ENCODE data around the gene SPARC.

Gene SPARC

GRCh38 chr5:151684690-151685361, 1.9 kb downstream of the SPARC start:
- ChIA-PET POLR2A (interaction anchor here (0.7 to 16.5 kb wide), 18 partner anchors 8 to 87 kb away, joined by 3 to 383 read pairs (median 5); partner anchors contain the start of gene G3BP1), CTCF (interaction anchor here (0.9 to 12.0 kb wide), 9 partner anchors 10 to 55 kb away, joined by 3 to 198 read pairs (median 6); no protein-coding TSS in a partner anchor)
- peak; percentile 26 for TF ChIP-seq CTCF (IDR thresholded peaks at IDR 0.05; ENCODE audit: insufficient read depth, low read length, missing control alignments)
- DNase-seq (ENCODE audit: low read depth, low spot score): peak; percentile 87
- peak overlapping the region; percentile 100 for H3K4me3 ChIP-seq (ENCODE audit: low read depth, low read length)

DNA sequence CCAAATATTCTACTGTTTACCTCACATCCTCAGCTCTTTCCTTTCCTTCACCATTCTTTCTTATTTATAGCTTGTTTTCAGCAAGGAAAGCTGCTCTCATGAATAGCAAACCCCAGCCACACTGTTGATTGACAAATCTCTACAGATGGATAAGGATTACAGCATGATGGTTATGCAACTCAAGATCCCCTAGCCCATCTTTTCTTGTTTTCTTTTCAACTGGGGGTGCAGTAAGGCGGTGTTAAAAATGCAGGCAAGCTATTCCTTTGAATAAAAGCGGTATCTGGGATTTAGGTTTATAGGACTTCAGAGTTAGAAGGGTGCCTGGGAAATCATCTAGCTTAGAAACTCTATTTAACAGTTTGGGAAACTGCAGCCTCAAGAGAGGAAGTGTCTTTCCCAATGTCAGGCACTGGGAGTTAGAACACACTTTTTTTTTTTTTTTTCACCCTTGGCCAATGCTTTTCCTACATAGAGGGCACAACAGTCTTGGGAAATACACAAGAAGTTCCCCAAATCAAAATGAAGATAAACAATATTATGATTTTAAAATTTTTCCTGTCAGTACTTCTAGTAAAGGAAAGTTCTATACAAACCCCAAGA, 2.6 kb downstream of the SPARC start:
- H3K4me3 ChIP-seq (ENCODE audit: low read depth, low read length): peak overlapping the region; percentile 100
- POLR2A ChIA-PET: interaction anchor here (0.7 to 16.5 kb wide), 17 partner anchors 9 to 527 kb away, joined by 3 to 383 read pairs (median 11); partner anchors contain the start of gene G3BP1
- no peak for DNase-seq (ENCODE audit: low read depth, low spot score)
- no peak for TF ChIP-seq CTCF (IDR thresholded peaks at IDR 0.05; ENCODE audit: insufficient read depth, low read length, missing control alignments)
- CTCF ChIA-PET: interaction anchor here (0.9 to 12.0 kb wide), 11 partner anchors 9 to 56 kb away, joined by 3 to 198 read pairs (median 6); no protein-coding TSS in a partner anchor

DNA sequence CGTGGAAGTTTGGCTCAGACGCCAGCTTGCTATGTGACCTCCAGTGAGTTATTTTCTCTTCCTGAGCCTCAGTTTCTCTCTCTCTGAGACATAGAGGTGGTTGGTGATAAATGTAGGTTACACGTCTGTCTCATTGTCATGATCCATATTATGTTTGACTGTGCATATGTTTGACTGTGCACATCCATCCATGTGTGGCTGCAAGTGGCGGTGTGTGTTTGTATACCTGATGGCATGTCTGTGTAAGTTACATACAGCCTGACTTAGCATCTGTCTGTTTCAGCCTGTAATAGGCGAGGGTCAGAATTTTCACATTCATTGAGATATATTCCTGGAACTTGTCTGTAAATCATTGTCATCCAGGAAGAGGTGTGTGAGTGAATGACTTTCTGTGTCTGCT, 3.3 kb downstream of the SPARC start:
- ChIA-PET CTCF (interaction anchor here (1.1 to 12.0 kb wide), 10 partner anchors 8 to 57 kb away, joined by 3 to 198 read pairs (median 8); no protein-coding TSS in a partner anchor), POLR2A (interaction anchor here (0.7 to 16.5 kb wide), 15 partner anchors 9 to 527 kb away, joined by 3 to 383 read pairs (median 15); partner anchors contain the start of gene G3BP1)
- DNase-seq (ENCODE audit: low read depth, low spot score): no peak
- peak overlapping the region; percentile 100 for H3K4me3 ChIP-seq (ENCODE audit: low read depth, low read length)
- no peak for TF ChIP-seq CTCF (IDR thresholded peaks at IDR 0.05; ENCODE audit: insufficient read depth, low read length, missing control alignments)

DNA sequence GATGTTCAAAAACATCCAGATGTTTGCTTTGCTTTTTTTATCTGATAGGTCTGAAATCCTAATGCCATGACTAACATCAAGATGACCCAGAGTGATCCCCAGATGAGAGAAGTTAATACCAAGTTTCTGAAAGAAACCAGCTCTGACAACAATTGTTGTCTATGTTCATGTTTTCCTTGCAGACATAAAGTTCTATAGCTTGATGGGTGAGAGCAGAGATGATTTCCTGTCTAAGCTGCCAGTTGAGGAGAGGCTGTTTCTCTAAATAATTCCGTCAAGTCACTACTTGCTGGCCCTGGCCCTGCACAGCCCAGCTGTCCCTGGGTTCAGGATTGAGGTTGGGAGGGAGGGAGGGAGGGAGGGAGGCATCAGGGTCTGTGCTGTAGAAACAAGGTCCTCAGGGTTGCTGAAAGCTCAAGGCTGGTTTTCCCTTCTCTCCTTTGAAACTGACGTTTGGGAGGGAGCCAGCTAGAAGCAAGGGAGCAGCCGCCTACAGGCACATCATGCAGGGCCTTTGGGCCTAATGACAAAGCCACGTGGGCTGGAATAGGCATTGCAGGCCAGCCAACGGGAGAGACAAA, 3.9 kb downstream of the SPARC start:
- no peak for TF ChIP-seq CTCF (IDR thresholded peaks at IDR 0.05; ENCODE audit: insufficient read depth, low read length, missing control alignments)
- no peak for DNase-seq (ENCODE audit: low read depth, low spot score)
- CTCF ChIA-PET: interaction anchor here (1.3 to 12.0 kb wide), 7 partner anchors 13 to 57 kb away, joined by 4 to 198 read pairs (median 10); no protein-coding TSS in a partner anchor
- peak overlapping the region; percentile 100 for H3K4me3 ChIP-seq (ENCODE audit: low read depth, low read length)
- POLR2A ChIA-PET: interaction anchor here (0.6 to 16.5 kb wide), 11 partner anchors 9 to 1528 kb away, joined by 3 to 383 read pairs (median 15); partner anchors contain the start of gene G3BP1

- peak; percentile 24 for TF ChIP-seq CTCF (IDR thresholded peaks at IDR 0.05; ENCODE audit: insufficient read depth, low read length, missing control alignments)
- DNase-seq (ENCODE audit: low read depth, low spot score): no peak
- ChIA-PET CTCF (interaction anchor here (1.6 to 12.0 kb wide), 6 partner anchors 10 to 58 kb away, joined by 4 to 198 read pairs (median 10); no protein-coding TSS in a partner anchor), POLR2A (interaction anchor here (0.5 to 16.5 kb wide), 12 partner anchors 9 to 94 kb away, joined by 3 to 383 read pairs (median 14); partner anchors contain the start of gene G3BP1)
- H3K4me3 ChIP-seq (ENCODE audit: low read depth, low read length): peak overlapping the region; percentile 100
Observed at GRCh38 chr5:151682240-151682639, 4.5 kb downstream of the SPARC start.

All from AG04449 (cell line).